Stimulated activated CD4-positive, alpha-beta T cell treated with anti-CD3 and anti-CD28 coated beads, Interleukin-1b, Interleukin-23, amount 100 ng/mL, for 24 hours (primary cell): ENCODE data around the gene LCP2.

ENCODE experiments used
- DNase-seq, 4 experiments: peaks; one replicate each; pipeline ENCODE4 v3.0.0-alpha.2; 2020; ENCODE audit warnings: low read depth in 4 of 4, low spot score in 1 of 4

Gene LCP2

GRCh38 chr5:170220191-170220590 is 77.4 kb downstream of the LCP2 start:
- DNase-seq: no peak

- DNase-seq: no peak
Measured at GRCh38 chr5:170219615-170220014, 78.0 kb downstream of the LCP2 start.

- DNase-seq: no peak
Measured at GRCh38 chr5:170218726-170219125, 78.9 kb downstream of the LCP2 start.

- no peak for DNase-seq
Measured at GRCh38 chr5:170217831-170218230, 79.7 kb downstream of the LCP2 start.

- no peak for DNase-seq
Measured at GRCh38 chr5:170216257-170216864, 81.2 kb downstream of the LCP2 start.

- no peak for DNase-seq
Measured at GRCh38 chr5:170211575-170212334, 85.8 kb downstream of the LCP2 start.

GRCh38 chr5:170206958-170207357 is 90.6 kb downstream of the LCP2 start:
- no peak for DNase-seq

GRCh38 chr5:170206216-170206615 is 91.4 kb downstream of the LCP2 start:
- DNase-seq: no peak

- DNase-seq: no peak
Measured at GRCh38 chr5:170204202-170204601, 93.4 kb downstream of the LCP2 start.

GRCh38 chr5:170202117-170202516 is 95.5 kb downstream of the LCP2 start:
- no peak for DNase-seq

- no peak for DNase-seq
Measured at GRCh38 chr5:170201311-170201710, 96.3 kb downstream of the LCP2 start.

- no peak for DNase-seq
Measured at GRCh38 chr5:170200876-170201275, 96.7 kb downstream of the LCP2 start.
